Heart left ventricle (tissue), 16 donors: ENCODE measurements around the gene EVC2. TPM values are rescaled to one million over a fixed set of nuclear protein-coding genes. Genes with fewer than 3 reads are reported as not detected.

Experiments used
- ATAC-seq, 4 donors: fragments of 200-7000 bp; cut with Tn5 transposase; one replicate each; pipeline ENCODE4 v1.9.1; 2020 to 2022; ENCODE audit warnings: moderate library complexity in 4 of 4, mild to moderate bottlenecking in 3 of 4, moderate number of reproducible peaks in 1 of 4
- DNase-seq, 5 donors: peaks; one replicate each; pipeline ENCODE4 v3.0.0-alpha.2; 2020
- H3K27ac ChIP-seq, 12 donors: fragments of 200-600 bp; sonication (generic) in 4 of 12; one replicate each; pipeline versions ENCODE4 v1.5.0 to v1.8.0; 2016 to 2022; ENCODE audit warnings: mild to moderate bottlenecking in 2 of 12
- H3K27me3 ChIP-seq, 9 donors: fragments of 200-600 bp; sonication (generic) in 2 of 9; one replicate each; pipeline versions ENCODE4 v1.5.1 to v1.8.0; 2016 to 2022; ENCODE audit warnings: mild to moderate bottlenecking in 3 of 9
- H3K36me3 ChIP-seq, 9 donors: fragments of 200-600 bp; sonication (generic) in 2 of 9; one replicate each; pipeline versions ENCODE4 v1.5.0 to v1.8.0; 2018 to 2022; ENCODE audit warnings: mild to moderate bottlenecking in 2 of 9
- H3K4me1 ChIP-seq, 12 donors: fragments of 200-600 bp; sonication (generic) in 4 of 12; one replicate each; pipeline versions ENCODE4 v1.5.0 to v1.8.0; 2016 to 2022; ENCODE audit warnings: mild to moderate bottlenecking in 3 of 12
- H3K4me3 ChIP-seq, 12 donors: fragments of 200-600 bp; sonication (generic) in 4 of 12; one replicate each; pipeline versions ENCODE4 v1.5.0 to v1.8.0; 2017 to 2022; ENCODE audit warnings: mild to moderate bottlenecking in 9 of 12, moderate library complexity in 4 of 12
- H3K9me3 ChIP-seq, 12 donors: fragments of 200-600 bp; sonication (generic) in 4 of 12; one replicate each; pipeline versions ENCODE4 v1.5.0 to v1.8.0; 2016 to 2022; ENCODE audit warnings: mild to moderate bottlenecking in 1 of 12
- CTCF ChIP-seq, 12 donors: fragments of 200-600 bp; sonication (generic) in 4 of 12; IDR thresholded peaks; one replicate each; pipeline versions ENCODE4 v1.5.0 to v1.8.0; 2018 to 2022; ENCODE audit warnings: antibody characterized with exemption in 12 of 12, mild to moderate bottlenecking in 5 of 12
- POLR2A ChIP-seq, 2 donors: fragments of 450-650 bp; IDR thresholded peaks; one replicate each; pipeline ENCODE4 v1.6.1; 2017; ENCODE audit warnings: antibody characterized with exemption in 2 of 2, mild to moderate bottlenecking in 2 of 2, moderate library complexity in 2 of 2
- WGBS, 4 donors: extraction: QIAGEN DNeasy Blood & Tissue Kit in 2 of 4; methylation state at CpG; one replicate each; pipeline versions ENCODE4 v1.1.5 to v1.1.7; 2013 to 2018; 5-methylcytosine and 5-hydroxymethylcytosine counted together
- intact Hi-C, 10 donors: fragments of 100-400 bp; cut with DNase I; formaldehyde crosslinking; loops; one replicate each; pipeline versions ENCODE4 v1.11.1 to v1.14.2; 2022
- polyA plus RNA-seq, 2 donors: library from polyadenylated mRNA; stranded (reverse); fragments of 200-250 nt; gene quantifications; one replicate each; pipeline ENCODE4 v1.2.3, GENCODE V29; 2013
- total RNA-seq, 9 donors: library from RNA; depleted of rRNA in 2 of 9; stranded (reverse); fragments of >200 nt in 2 of 9; fragmentation: NEBNext Ultra II Directional in 3 of 9; extraction: Animal tissue kit (Norgen Biotek cat#: 25700) in 3 of 9; gene quantifications; one replicate each; pipeline versions ENCODE4 v1.1.0 to v1.2.4, GENCODE V29; 2016 to 2023
- donor health status: ischemic (EF 13 %, LVEDD 7.1; RV severe dilation, severe dysfunction).
- donor health status: healthy with polysubstance abuse.
- donor health status: DM: no; HTN: yes; CAD: no.
- donor health status: DM: no; HTN: no; CAD: no.
- donor health status: ischemic (EF 25% LVEDD 6.9; RV normal size, moderate dysfunction).
- donor health status: ischemic (EF 25% LVEDD 5.7; RV mildly dilated, moderate dysfunction).
- donor health status: healthy.
- donor health status: DM: yes; HTN: yes; CAD: no.
- donor health status: ischemic (EF 35%, LVEDD 5.7; RV mildly dilated, moderate dysfunction).
- donor health status: nonischemic (EF 11% LVEDD 7.7; RV severe dilation, severe dysfunction).
- donor health status: DM: yes; HTN: yes; CAD: no.
- donor health status: PGD.
- donor health status: ischemic (EF 29% LVEDD 5.4; RV normal size, mild dysfunction).
- donor health status: nonischemic (EF 23%, LVEDD 6.1; RV moderate dilation, normal function).

The EVC2 gene
- total and polyA plus RNA-seq, 11 donors, result 0.46 to 3.1 (median 0.95) TPM

- Histone ChIP-seq H3K9me3 (no peaks in the 10 kb centered on the region), H3K4me1 (peaks cover 0 to 25% (median 10%) of the 10 kb centered on the region in 12 donors), H3K36me3 (peaks cover 0 to 6% (median 0%) of the 10 kb centered on the region in 9 donors), H3K27me3 (peaks cover 0 to 21% (median 6%) of the 10 kb centered on the region in 9 donors), H3K4me3 (no peak overlapping the region), H3K27ac (no peak overlapping the region)
- ATAC-seq, result no peak
- intact Hi-C loops, result no loop called here
- 91 to 96% (median 95%) methylated on average over 5 of the region's 5 CpGs for WGBS, 4 donors
- TF ChIP-seq POLR2A (IDR thresholded peaks at IDR 0.05) (no peak), CTCF (IDR thresholded peaks at IDR 0.05) (no peak)
- DNase-seq, result no peak
Measured at GRCh38 chr4:5703831-5704230, 4.5 kb downstream of the EVC2 start.

GRCh38 chr4:5701971-5702370 is 6.4 kb downstream of the EVC2 start:
- ATAC-seq (no peak), DNase-seq (no peak)
- intact Hi-C loops, result no loop called here
- Histone ChIP-seq H3K27me3 (peaks cover 0 to 5% (median 0%) of the 10 kb centered on the region in 9 donors), H3K27ac (no peak overlapping the region), H3K4me3 (no peak overlapping the region), H3K4me1 (peaks cover 0 to 14% (median 0%) of the 10 kb centered on the region in 12 donors), H3K36me3 (peaks cover 0 to 13% (median 0%) of the 10 kb centered on the region in 9 donors), H3K9me3 (no peaks in the 10 kb centered on the region)
- no peak for TF ChIP-seq CTCF (IDR thresholded peaks at IDR 0.05)
- TF ChIP-seq POLR2A (IDR thresholded peaks at IDR 0.05), result no peak
- 85 to 93% (median 91%) methylated on average over 8 of the region's 8 CpGs for WGBS, 4 donors

- WGBS, 4 donors, result 59 to 75% (median 67%) methylated on average over 4 to 5 of the region's 5 CpGs
- no peak for DNase-seq
- no peak for ATAC-seq
- Histone ChIP-seq H3K36me3 (peaks cover 0 to 23% (median 0%) of the 10 kb centered on the region in 9 donors), H3K27ac (no peak overlapping the region), H3K4me1 (peaks cover 0 to 3% (median 0%) of the 10 kb centered on the region in 12 donors), H3K27me3 (no peaks in the 10 kb centered on the region), H3K9me3 (no peaks in the 10 kb centered on the region), H3K4me3 (no peak overlapping the region)
- intact Hi-C loops, result no loop called here
- no peak for TF ChIP-seq CTCF (IDR thresholded peaks at IDR 0.05)
- no peak for TF ChIP-seq POLR2A (IDR thresholded peaks at IDR 0.05)
Measured at GRCh38 chr4:5700459-5700858, 7.9 kb downstream of the EVC2 start.

GRCh38 chr4:5696341-5696740 is 12.0 kb downstream of the EVC2 start:
- DNase-seq (no peak), ATAC-seq (no peak)
- intact Hi-C loops, result no loop called here
- Histone ChIP-seq H3K27ac (no peak overlapping the region), H3K4me1 (no peaks in the 10 kb centered on the region), H3K36me3 (peaks cover 0 to 52% (median 4%) of the 10 kb centered on the region in 9 donors), H3K4me3 (no peak overlapping the region), H3K9me3 (no peaks in the 10 kb centered on the region), H3K27me3 (no peaks in the 10 kb centered on the region)
- TF ChIP-seq POLR2A (IDR thresholded peaks at IDR 0.05) (no peak), CTCF (IDR thresholded peaks at IDR 0.05) (no peak)
- WGBS, 4 donors, result 91 to 94% (median 93%) methylated on average over 9 to 11 of the region's 11 CpGs
